ENCODE measurements around the gene GALNT13.

The GALNT13 gene

GRCh38 chr2:154198866-154199265 lies 327.1 kb downstream of the GALNT13 start:
- TF ChIP-seq, protein P1, sequence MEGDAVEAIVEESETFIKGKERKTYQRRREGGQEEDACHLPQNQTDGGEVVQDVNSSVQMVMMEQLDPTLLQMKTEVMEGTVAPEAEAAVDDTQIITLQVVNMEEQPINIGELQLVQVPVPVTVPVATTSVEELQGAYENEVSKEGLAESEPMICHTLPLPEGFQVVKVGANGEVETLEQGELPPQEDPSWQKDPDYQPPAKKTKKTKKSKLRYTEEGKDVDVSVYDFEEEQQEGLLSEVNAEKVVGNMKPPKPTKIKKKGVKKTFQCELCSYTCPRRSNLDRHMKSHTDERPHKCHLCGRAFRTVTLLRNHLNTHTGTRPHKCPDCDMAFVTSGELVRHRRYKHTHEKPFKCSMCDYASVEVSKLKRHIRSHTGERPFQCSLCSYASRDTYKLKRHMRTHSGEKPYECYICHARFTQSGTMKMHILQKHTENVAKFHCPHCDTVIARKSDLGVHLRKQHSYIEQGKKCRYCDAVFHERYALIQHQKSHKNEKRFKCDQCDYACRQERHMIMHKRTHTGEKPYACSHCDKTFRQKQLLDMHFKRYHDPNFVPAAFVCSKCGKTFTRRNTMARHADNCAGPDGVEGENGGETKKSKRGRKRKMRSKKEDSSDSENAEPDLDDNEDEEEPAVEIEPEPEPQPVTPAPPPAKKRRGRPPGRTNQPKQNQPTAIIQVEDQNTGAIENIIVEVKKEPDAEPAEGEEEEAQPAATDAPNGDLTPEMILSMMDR (conservative IDR thresholded peaks at IDR 0.05; ENCODE audit: low read length) = no peak
- H3K4me3 ChIP-seq (ENCODE audit: low read length) = no peak overlapping the region
- no peak for DNase-seq (ENCODE audit: low read depth)

DNA sequence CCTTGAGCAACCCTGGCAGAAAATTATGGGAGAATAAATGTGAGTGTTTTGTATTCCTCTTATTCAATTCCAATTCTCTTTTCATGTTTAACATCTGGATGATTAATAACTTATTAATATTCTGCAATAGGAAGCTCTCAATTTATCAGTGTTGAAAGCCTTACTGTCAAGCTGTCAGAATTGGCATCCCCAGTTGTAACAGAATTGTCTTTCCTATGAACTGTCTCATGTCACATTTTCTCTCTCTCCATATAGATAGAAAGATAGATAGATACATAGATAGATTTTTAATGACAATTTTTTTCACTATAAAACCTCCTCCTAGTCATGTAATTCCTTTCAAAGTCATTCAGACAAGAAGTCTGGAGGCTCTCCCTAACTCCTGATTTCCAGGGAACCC lies 331.5 kb downstream of the GALNT13 start:
- TF ChIP-seq, protein P1 (conservative IDR thresholded peaks at IDR 0.05; ENCODE audit: low read length) = no peak
- no peak overlapping the region for H3K4me3 ChIP-seq (ENCODE audit: low read length)
- DNase-seq (ENCODE audit: low read depth) = no peak

GRCh38 chr2:154203902-154204301 lies 332.2 kb downstream of the GALNT13 start:
- no peak for DNase-seq (ENCODE audit: low read depth)
- TF ChIP-seq, protein P1 (conservative IDR thresholded peaks at IDR 0.05; ENCODE audit: low read length) = no peak

DNA sequence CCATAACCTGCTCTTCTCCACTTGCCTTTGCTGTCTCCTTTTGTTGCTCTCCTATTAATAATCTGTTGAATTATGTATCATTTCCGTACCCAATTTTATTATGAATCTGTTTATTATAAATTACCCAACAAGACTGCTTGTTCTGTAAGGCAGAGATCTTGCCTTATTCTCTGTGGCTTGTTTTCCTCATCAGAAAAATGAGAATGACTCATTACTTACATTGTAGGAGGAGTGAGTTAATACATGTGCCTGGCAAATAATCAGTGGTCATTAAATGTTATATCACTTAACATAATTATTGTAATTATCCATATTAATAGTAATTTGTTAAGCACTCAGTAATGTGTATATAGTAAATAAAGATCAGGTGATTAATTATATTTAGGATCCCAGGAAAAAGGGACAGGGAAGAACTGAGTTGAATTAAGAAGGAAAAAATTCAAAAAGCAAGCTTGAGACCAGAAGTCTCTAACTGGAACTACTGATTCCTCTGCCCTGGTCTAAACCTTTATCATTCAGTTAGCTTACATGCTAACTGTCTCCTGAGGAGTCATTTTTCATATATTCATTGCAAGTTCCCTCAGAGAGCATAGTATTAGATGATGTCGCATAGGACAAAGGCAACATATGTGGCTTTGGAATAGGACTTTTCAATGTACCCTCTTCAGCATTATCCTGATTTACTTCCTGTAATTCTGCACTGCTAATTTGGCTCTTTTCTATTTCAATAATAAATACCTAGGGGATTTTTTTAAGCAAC lies 335.7 kb downstream of the GALNT13 start:
- TF ChIP-seq, protein P1 (conservative IDR thresholded peaks at IDR 0.05; ENCODE audit: low read length) = no peak
- no peak overlapping the region for H3K4me3 ChIP-seq (ENCODE audit: low read length)
- no peak for DNase-seq (ENCODE audit: low read depth)

More at GRCh38 chr2:154203902-154204301, 332.2 kb downstream of the GALNT13 start:
- no peak overlapping the region for H3K4me3 ChIP-seq (ENCODE audit: low read length)

- DNase-seq (ENCODE audit: low read depth) = no peak
- no peak overlapping the region for H3K4me3 ChIP-seq (ENCODE audit: low read length)
- TF ChIP-seq, protein P1 (conservative IDR thresholded peaks at IDR 0.05; ENCODE audit: low read length) = no peak
Observed at GRCh38 chr2:154223726-154224125, 352.0 kb downstream of the GALNT13 start.

DNA sequence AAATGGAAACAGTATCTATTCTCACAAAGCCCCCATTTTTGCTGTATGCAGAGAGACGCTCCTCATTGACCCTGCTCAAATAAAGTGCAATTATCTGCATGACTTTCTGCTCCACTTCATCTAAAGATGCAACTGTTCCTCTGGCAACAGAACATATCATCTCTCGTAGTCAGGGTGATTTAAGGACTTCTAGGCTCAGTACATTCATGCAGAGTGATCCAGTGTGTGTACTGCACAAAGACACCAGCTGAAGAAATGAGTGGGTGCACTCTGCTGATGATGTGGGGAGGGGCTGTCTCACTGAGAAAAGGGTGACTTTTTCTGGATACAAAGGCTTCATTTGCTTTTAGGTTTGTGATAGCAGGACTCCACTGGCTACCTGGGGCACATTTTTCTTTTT lies 355.2 kb downstream of the GALNT13 start:
- DNase-seq (ENCODE audit: low read depth) = no peak
- no peak overlapping the region for H3K4me3 ChIP-seq (ENCODE audit: low read length)
- TF ChIP-seq, protein P1 (conservative IDR thresholded peaks at IDR 0.05; ENCODE audit: low read length) = no peak

GRCh38 chr2:154228566-154229280 lies 357.0 kb downstream of the GALNT13 start:
- TF ChIP-seq, protein P1 (conservative IDR thresholded peaks at IDR 0.05; ENCODE audit: low read length) = no peak
- DNase-seq (ENCODE audit: low read depth) = no peak

More at GRCh38 chr2:154228566-154229280, 357.0 kb downstream of the GALNT13 start:
- H3K4me3 ChIP-seq (ENCODE audit: low read length) = no peak overlapping the region

Measured in AG10803 (cell line).